ENCODE data around the gene CD40.

CD40 gene

GRCh38 chr20:46114449-46114848 is 3.7 kb upstream of the CD40 start:
- Histone ChIP-seq H3K79me2 (ENCODE audit: insufficient read depth, low read length) (no peaks in the 10 kb centered on the region), H4K20me1 (ENCODE audit: insufficient read depth, low read length) (peaks cover 3% of the 10 kb centered on the region; the same call in 1 of the 2 replicates), H3K27me3 (ENCODE audit: insufficient read depth, low read length, poor library complexity) (peaks cover 18% of the 10 kb centered on the region), H3K9ac (ENCODE audit: low read depth, low read length) (no peak overlapping the region), H3K36me3 (ENCODE audit: insufficient read depth, low read length) (no peaks in the 10 kb centered on the region), H3K27ac (ENCODE audit: low read length) (no peak overlapping the region), H2AFZ (ENCODE audit: low read depth, low read length) (no peak overlapping the region), H3K9me3 (ENCODE audit: insufficient read depth, low read length, severe bottlenecking) (no peaks in the 10 kb centered on the region), H3K4me2 (ENCODE audit: insufficient read depth, low read length) (no peak overlapping the region), H3K4me3 (ENCODE audit: low read depth in 1 of 2, low read length in 2 of 2) (no peak overlapping the region), H3K4me1 (ENCODE audit: insufficient read depth, low read length) (no peaks in the 10 kb centered on the region)
- TF ChIP-seq, protein P1, sequence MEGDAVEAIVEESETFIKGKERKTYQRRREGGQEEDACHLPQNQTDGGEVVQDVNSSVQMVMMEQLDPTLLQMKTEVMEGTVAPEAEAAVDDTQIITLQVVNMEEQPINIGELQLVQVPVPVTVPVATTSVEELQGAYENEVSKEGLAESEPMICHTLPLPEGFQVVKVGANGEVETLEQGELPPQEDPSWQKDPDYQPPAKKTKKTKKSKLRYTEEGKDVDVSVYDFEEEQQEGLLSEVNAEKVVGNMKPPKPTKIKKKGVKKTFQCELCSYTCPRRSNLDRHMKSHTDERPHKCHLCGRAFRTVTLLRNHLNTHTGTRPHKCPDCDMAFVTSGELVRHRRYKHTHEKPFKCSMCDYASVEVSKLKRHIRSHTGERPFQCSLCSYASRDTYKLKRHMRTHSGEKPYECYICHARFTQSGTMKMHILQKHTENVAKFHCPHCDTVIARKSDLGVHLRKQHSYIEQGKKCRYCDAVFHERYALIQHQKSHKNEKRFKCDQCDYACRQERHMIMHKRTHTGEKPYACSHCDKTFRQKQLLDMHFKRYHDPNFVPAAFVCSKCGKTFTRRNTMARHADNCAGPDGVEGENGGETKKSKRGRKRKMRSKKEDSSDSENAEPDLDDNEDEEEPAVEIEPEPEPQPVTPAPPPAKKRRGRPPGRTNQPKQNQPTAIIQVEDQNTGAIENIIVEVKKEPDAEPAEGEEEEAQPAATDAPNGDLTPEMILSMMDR (IDR thresholded peaks at IDR 0.05; ENCODE audit: borderline replicate concordance, extremely low read depth, low read length, poor library complexity, severe bottlenecking): no peak
- ATAC-seq (ENCODE audit: insufficient read depth, low read depth): no peak
- DNase-seq: no peak

DNA sequence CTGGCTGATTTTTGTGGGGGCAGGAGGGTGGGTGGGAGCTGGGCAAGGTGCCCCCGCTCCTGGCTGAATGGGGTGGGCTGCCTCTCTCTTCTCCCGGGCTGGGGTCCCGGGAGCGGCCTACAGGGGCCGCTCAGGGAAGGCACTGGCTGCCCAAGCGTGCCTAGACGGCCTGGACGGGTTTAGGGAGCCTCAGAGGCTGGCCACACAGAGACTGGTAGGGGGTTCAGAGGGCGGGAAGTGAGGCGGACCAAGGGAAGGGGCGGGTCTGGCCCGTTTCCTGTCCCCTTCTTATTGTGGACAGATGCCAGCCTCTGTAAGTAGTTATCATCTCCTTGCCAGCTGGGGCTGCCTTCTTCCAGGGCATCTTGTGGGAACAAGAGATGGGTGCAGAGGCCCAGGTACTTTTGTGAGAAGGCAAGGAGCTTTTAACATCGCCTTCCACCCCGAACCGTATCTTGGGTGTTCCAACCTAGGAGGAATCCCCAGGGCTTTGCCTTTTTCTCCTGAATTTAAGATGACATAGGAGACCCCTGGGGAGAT is 437 bp downstream of the CD40 start:
- no peak overlapping the region for H3K27ac ChIP-seq (ENCODE audit: low read length)
- TF ChIP-seq, protein P1 (IDR thresholded peaks at IDR 0.05; ENCODE audit: borderline replicate concordance, extremely low read depth, low read length, poor library complexity, severe bottlenecking): no peak
- TF ChIP-seq EZH2 (IDR thresholded peaks at IDR 0.05; ENCODE audit: borderline replicate concordance, low read depth, low read length, severe bottlenecking): no peak
- peaks cover 6% of the 10 kb centered on the region for H3K27me3 ChIP-seq (ENCODE audit: insufficient read depth, low read length, poor library complexity)
- DNase-seq (no peak), ATAC-seq (ENCODE audit: insufficient read depth, low read depth) (no peak)
- H3K4me2 ChIP-seq (ENCODE audit: insufficient read depth, low read length): no peak overlapping the region
- H2AFZ ChIP-seq (ENCODE audit: low read depth, low read length): no peak overlapping the region
- H4K20me1 ChIP-seq (ENCODE audit: insufficient read depth, low read length): peaks cover 1% of the 10 kb centered on the region; the same call in 1 of the 2 replicates
- H3K9ac ChIP-seq (ENCODE audit: low read depth, low read length): no peak overlapping the region
- no peaks in the 10 kb centered on the region for H3K4me1 ChIP-seq (ENCODE audit: insufficient read depth, low read length)
- no peaks in the 10 kb centered on the region for H3K79me2 ChIP-seq (ENCODE audit: insufficient read depth, low read length)
- H3K9me3 ChIP-seq (ENCODE audit: insufficient read depth, low read length, severe bottlenecking): no peaks in the 10 kb centered on the region
- H3K36me3 ChIP-seq (ENCODE audit: insufficient read depth, low read length): no peaks in the 10 kb centered on the region
- no peak overlapping the region for H3K4me3 ChIP-seq (ENCODE audit: low read depth in 1 of 2, low read length in 2 of 2)

GRCh38 chr20:46119028-46119546 is 973 bp downstream of the CD40 start:
- ATAC-seq (ENCODE audit: insufficient read depth, low read depth) (no peak), DNase-seq (no peak)
- H3K4me3 ChIP-seq (ENCODE audit: low read depth in 1 of 2, low read length in 2 of 2): no peak overlapping the region
- TF ChIP-seq EZH2 (IDR thresholded peaks at IDR 0.05; ENCODE audit: borderline replicate concordance, low read depth, low read length, severe bottlenecking): no peak
- TF ChIP-seq, protein P1 (IDR thresholded peaks at IDR 0.05; ENCODE audit: borderline replicate concordance, extremely low read depth, low read length, poor library complexity, severe bottlenecking): no peak
- H4K20me1 ChIP-seq (ENCODE audit: insufficient read depth, low read length): no peaks in the 10 kb centered on the region
- H3K36me3 ChIP-seq (ENCODE audit: insufficient read depth, low read length): no peaks in the 10 kb centered on the region
- no peaks in the 10 kb centered on the region for H3K9me3 ChIP-seq (ENCODE audit: insufficient read depth, low read length, severe bottlenecking)
- H3K27ac ChIP-seq (ENCODE audit: low read length): no peak overlapping the region
- H3K9ac ChIP-seq (ENCODE audit: low read depth, low read length): no peak overlapping the region
- no peak overlapping the region for H3K4me2 ChIP-seq (ENCODE audit: insufficient read depth, low read length)
- H2AFZ ChIP-seq (ENCODE audit: low read depth, low read length): no peak overlapping the region
- peaks cover 6% of the 10 kb centered on the region for H3K27me3 ChIP-seq (ENCODE audit: insufficient read depth, low read length, poor library complexity)
- H3K79me2 ChIP-seq (ENCODE audit: insufficient read depth, low read length): no peaks in the 10 kb centered on the region
- H3K4me1 ChIP-seq (ENCODE audit: insufficient read depth, low read length): no peaks in the 10 kb centered on the region
